HepG2 (cell line): ENCODE data around the gene STK32B.

Experiments
- ZNF124 ChIP-seq: sonication (generic); formaldehyde crosslinking; IDR thresholded peaks from 2 replicates; pipeline ENCODE4 v1.4.0; 2020; ENCODE audit warnings: missing genetic modification reagents
- TF ChIP-seq, protein P1 (sequence below): sonication (generic); formaldehyde crosslinking; IDR thresholded peaks from 2 replicates; pipeline ENCODE4 v1.5.0; 2020; ENCODE audit warnings: mild to moderate bottlenecking, missing genetic modification reagents, moderate library complexity

DNA sequence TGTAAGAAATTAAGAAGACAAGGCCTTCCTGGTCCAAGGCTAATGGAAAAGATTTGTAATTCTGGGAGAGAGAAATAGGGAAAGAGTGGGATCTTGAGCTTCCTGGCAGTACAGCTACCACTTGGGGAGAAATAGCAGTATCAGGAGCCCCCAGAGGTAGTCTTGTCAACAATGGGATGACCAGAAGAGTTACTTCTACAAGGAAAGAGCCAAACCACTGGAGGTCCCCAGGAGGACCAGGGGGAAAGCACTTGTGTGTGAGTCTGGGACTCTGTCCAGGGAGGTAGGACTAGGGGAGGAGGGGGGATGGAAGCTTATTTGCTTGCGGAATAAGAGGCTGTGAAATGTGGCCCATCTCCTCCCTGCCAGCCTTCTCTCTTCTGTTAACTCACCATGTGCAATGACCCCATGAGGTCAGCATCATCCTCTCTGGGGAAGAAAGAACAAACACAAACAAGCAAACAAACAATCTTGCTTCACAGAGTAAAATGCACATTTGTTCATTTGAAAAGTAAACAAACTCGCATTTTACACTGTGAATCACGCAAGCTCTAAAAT lies 160.1 kb downstream of the STK32B start:
- TF ChIP-seq, protein P1, sequence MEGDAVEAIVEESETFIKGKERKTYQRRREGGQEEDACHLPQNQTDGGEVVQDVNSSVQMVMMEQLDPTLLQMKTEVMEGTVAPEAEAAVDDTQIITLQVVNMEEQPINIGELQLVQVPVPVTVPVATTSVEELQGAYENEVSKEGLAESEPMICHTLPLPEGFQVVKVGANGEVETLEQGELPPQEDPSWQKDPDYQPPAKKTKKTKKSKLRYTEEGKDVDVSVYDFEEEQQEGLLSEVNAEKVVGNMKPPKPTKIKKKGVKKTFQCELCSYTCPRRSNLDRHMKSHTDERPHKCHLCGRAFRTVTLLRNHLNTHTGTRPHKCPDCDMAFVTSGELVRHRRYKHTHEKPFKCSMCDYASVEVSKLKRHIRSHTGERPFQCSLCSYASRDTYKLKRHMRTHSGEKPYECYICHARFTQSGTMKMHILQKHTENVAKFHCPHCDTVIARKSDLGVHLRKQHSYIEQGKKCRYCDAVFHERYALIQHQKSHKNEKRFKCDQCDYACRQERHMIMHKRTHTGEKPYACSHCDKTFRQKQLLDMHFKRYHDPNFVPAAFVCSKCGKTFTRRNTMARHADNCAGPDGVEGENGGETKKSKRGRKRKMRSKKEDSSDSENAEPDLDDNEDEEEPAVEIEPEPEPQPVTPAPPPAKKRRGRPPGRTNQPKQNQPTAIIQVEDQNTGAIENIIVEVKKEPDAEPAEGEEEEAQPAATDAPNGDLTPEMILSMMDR (CRISPR knock-in tag), result no peak
- TF ChIP-seq ZNF124, result no peak
